WTC11 (cell line): Measurements from ENCODE around the gene SPSB3. TPM values are rescaled to one million over a fixed set of nuclear protein-coding genes. Genes with fewer than 3 reads are reported as not detected.

ENCODE experiments used
- ATAC-seq: fragments of 200-7000 bp; cut with Tn5 transposase; 2 replicates; pipeline ENCODE4 v1.10.0; 2021; ENCODE audit warnings: mild to moderate bottlenecking, moderate library complexity
- CTCF ChIA-PET: fragments of 300-600 bp; sonication (Branson Sonifier 250); formaldehyde crosslinking; loops from one replicate; lab custom pipeline; 2021; ENCODE audit warnings: antibody characterized with exemption; lab: Charles Lee
- POLR2A ChIA-PET: fragments of 350-600 bp; sonication (Branson Sonifier 250); formaldehyde crosslinking; loops from one replicate; lab custom pipeline; 2021; ENCODE audit warnings: antibody characterized with exemption; lab: Charles Lee
- DNase-seq: peaks from one replicate; pipeline ENCODE4 v3.0.0; 2021; ENCODE audit warnings: low spot score
- H3K27ac Mint-ChIP-seq: 2 replicates; pipeline ENCODE4 v1.8.0; 2021; ENCODE audit warnings: mixed read lengths
- H3K27me3 Mint-ChIP-seq: 2 replicates; pipeline ENCODE4 v1.8.0; 2021; ENCODE audit warnings: low read depth, mild to moderate bottlenecking, moderate library complexity, mixed read lengths
- H3K36me3 Mint-ChIP-seq: 2 replicates; pipeline ENCODE4 v1.8.0; 2021; ENCODE audit warnings: mixed read lengths
- H3K4me1 Mint-ChIP-seq: 2 replicates; pipeline ENCODE4 v1.8.0; 2022; ENCODE audit warnings: mixed read lengths
- H3K4me3 Mint-ChIP-seq: 2 replicates; pipeline ENCODE4 v1.8.0; 2021; ENCODE audit warnings: mild to moderate bottlenecking, moderate library complexity, mixed read lengths
- H3K9me3 Mint-ChIP-seq: 2 replicates; pipeline ENCODE4 v1.8.0; 2021; ENCODE audit warnings: mixed read lengths
- CREB1 ChIP-seq: sonication (generic); formaldehyde crosslinking; IDR thresholded peaks from 2 replicates; pipeline ENCODE4 v1.8.0; 2023; ENCODE audit warnings: mild to moderate bottlenecking, missing genetic modification reagents
- CTCF ChIP-seq: fragments of 200-600 bp; IDR thresholded peaks from 2 replicates; pipeline ENCODE4 v1.8.0; 2022; ENCODE audit warnings: antibody characterized with exemption
- FOXJ3 ChIP-seq: sonication (generic); formaldehyde crosslinking; IDR thresholded peaks from 2 replicates; pipeline ENCODE4 v1.9.0; 2021; ENCODE audit warnings: missing genetic modification reagents, mild to moderate bottlenecking, borderline replicate concordance
- GABPB1 ChIP-seq: sonication (generic); formaldehyde crosslinking; IDR thresholded peaks from 2 replicates; pipeline ENCODE4 v1.8.1; 2023; ENCODE audit warnings: mild to moderate bottlenecking, missing genetic modification reagents
- GRHL2 ChIP-seq: fragments of 250-450 bp; sonication (Bioruptor Pico); IDR thresholded peaks from 2 replicates; pipeline ENCODE4 v1.8.0; 2022; ENCODE audit warnings: mild to moderate bottlenecking, moderate library complexity; ENCODE audit not compliant: insufficient replicate concordance, severe bottlenecking
- NR2C2 ChIP-seq: sonication (generic); formaldehyde crosslinking; IDR thresholded peaks from 2 replicates; pipeline ENCODE4 v1.8.0; 2022; ENCODE audit warnings: mild to moderate bottlenecking, missing genetic modification reagents
- SMAD3 ChIP-seq: sonication (generic); formaldehyde crosslinking; IDR thresholded peaks from 2 replicates; pipeline ENCODE4 v1.8.0; 2022; ENCODE audit warnings: missing genetic modification reagents, mild to moderate bottlenecking, borderline replicate concordance
- SOX15 ChIP-seq: fragments of 250-450 bp; sonication (Bioruptor Pico); IDR thresholded peaks from 2 replicates; pipeline ENCODE4 v1.9.0; 2021; ENCODE audit warnings: mild to moderate bottlenecking
- TCF7 ChIP-seq: sonication (generic); formaldehyde crosslinking; IDR thresholded peaks from 2 replicates; pipeline ENCODE4 v1.8.0; 2022; ENCODE audit warnings: mild to moderate bottlenecking, low read depth, missing genetic modification reagents, moderate library complexity
- TEAD1 ChIP-seq: sonication (generic); formaldehyde crosslinking; IDR thresholded peaks from 2 replicates; pipeline ENCODE4 v1.8.0; 2022; ENCODE audit warnings: mild to moderate bottlenecking, missing genetic modification reagents
- USF2 ChIP-seq: sonication (generic); formaldehyde crosslinking; IDR thresholded peaks from 2 replicates; pipeline ENCODE4 v1.8.1; 2023; ENCODE audit warnings: mild to moderate bottlenecking, missing genetic modification reagents, moderate library complexity
- ZNF512 ChIP-seq: sonication (generic); formaldehyde crosslinking; IDR thresholded peaks from 2 replicates; pipeline ENCODE4 v1.8.1; 2022; ENCODE audit warnings: missing genetic modification reagents, borderline replicate concordance
- ZNF532 ChIP-seq: fragments of 250-450 bp; sonication (Bioruptor Pico); IDR thresholded peaks from 2 replicates; pipeline ENCODE4 v1.9.0; 2021; ENCODE audit warnings: mild to moderate bottlenecking, borderline replicate concordance
- total RNA-seq: library from RNA; stranded (reverse); gene quantifications from 3 replicates; pipeline ENCODE4 v1.2.3, GENCODE V29; 2021
- TF ChIP-seq, protein P1 (sequence below): sonication (generic); formaldehyde crosslinking; IDR thresholded peaks from 2 replicates; pipeline ENCODE4 v1.8.1; 2023; ENCODE audit warnings: mild to moderate bottlenecking, missing genetic modification reagents, moderate library complexity
- TF ChIP-seq, protein P2 (sequence below): fragments of 250-450 bp; sonication (Bioruptor Pico); IDR thresholded peaks from 2 replicates; pipeline ENCODE4 v1.9.0; 2021; ENCODE audit warnings: mild to moderate bottlenecking
- TF ChIP-seq, protein P3 (sequence below): sonication (generic); formaldehyde crosslinking; IDR thresholded peaks from 2 replicates; pipeline ENCODE4 v1.8.1; 2023; ENCODE audit warnings: mild to moderate bottlenecking, missing genetic modification reagents

Gene SPSB3
- total RNA-seq, 1 experiment from 2014 or later = 32.8 TPM

DNA sequence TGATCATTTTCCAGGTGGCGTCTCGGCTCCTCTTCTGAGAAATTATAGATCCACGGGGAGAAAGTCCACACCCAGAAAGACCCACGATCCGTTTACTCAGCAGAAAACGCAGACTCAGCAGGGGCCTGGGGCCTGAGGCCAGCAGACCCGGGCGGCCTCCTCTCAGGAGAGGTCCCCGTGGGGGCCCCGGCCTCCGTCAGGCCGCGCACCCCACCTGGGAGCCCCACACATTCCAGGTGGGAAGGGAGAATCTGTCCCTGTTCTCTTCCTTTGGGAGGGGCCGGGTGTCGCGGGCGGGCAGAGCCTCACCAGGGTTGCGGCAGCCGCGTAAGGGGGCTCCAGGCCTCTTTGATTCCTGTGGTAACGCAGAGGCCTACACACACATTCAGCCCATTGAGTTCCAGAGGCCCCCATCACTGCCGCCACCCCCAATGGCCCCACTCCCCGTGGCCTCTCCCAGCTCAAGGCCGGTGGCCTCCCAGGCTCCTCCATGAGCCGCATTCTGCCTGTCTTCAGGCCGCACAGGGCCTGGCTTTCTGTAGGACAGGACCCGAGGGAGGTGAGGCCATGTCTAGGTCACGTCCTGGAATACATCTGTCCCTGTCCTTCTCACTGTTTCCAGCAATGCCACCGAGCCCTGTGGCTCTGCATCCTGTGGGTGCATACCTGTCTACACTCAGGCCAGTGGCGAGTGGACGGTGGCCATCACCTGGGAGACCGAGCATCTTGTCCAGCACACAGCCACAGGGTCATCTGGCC is 12.7 kb upstream of the SPSB3 start:
- peaks cover 18% of the 10 kb centered on the region for H3K36me3 Mint-ChIP-seq
- no peak for DNase-seq
- no peak overlapping the region for H3K27ac Mint-ChIP-seq
- POLR2A ChIA-PET = interaction anchor here (0.6 kb wide), 1 partner anchor 19 kb away, joined by 3 read pairs; no protein-coding TSS in a partner anchor
- H3K4me1 Mint-ChIP-seq = no peaks in the 10 kb centered on the region
- no peak for ATAC-seq
- peaks cover 26% of the 10 kb centered on the region for H3K9me3 Mint-ChIP-seq
- TF ChIP-seq CTCF (no peak), ZNF512 (CRISPR knock-in tag) (no peak), SMAD3 (CRISPR knock-in tag) (no peak), CREB1 (CRISPR knock-in tag) (no peak)
- TF ChIP-seq, protein P1, sequence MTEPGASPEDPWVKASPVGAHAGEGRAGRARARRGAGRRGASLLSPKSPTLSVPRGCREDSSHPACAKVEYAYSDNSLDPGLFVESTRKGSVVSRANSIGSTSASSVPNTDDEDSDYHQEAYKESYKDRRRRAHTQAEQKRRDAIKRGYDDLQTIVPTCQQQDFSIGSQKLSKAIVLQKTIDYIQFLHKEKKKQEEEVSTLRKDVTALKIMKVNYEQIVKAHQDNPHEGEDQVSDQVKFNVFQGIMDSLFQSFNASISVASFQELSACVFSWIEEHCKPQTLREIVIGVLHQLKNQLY = no peak
- CTCF ChIA-PET = interaction anchor here (0.6 kb wide), 1 partner anchor 457 kb away, joined by 5 read pairs; no protein-coding TSS in a partner anchor
- no peak overlapping the region for H3K4me3 Mint-ChIP-seq
- peaks cover 7% of the 10 kb centered on the region for H3K27me3 Mint-ChIP-seq

DNA sequence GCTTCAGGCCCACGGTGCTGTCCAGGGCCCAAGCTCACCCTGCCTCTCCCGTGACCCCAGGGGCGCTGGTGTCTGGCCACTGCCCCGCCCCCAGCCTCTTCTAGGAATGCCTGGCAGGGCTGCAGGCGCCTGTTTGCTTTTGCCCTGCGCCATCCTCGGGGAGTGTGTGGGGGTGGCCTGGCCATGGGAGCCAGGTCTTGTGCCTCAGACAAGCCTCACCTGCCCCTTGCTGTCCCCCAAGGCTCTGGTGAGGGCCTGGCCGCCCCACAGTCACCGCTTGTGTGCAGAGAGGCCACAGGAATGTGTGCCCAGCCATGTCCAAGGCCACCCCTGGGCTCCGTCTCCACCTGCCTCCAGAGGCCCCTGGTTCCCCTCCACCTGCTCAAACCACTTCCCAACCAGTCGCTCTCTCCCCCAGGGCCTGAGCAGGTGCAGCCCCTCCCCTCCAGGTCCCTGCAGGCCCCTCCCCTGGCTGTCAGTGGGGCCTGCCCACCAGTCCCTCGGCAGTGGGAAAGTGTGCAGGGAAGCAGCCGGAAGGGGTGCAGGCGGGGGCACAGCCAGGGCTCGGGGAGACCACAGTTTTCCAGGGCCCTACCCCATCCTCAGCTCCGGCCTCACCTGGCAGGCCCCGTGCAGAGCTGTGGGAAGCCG is 12.0 kb upstream of the SPSB3 start:
- POLR2A ChIA-PET = interaction anchor here (0.6 to 0.9 kb wide), 2 partner anchors 20 to 33 kb away, joined by 3 read pairs; no protein-coding TSS in a partner anchor
- Mint-ChIP-seq H3K4me1 (no peaks in the 10 kb centered on the region), H3K27ac (no peak overlapping the region), H3K9me3 (peaks cover 19% of the 10 kb centered on the region), H3K27me3 (peaks cover under 1% of the 10 kb centered on the region), H3K4me3 (no peak overlapping the region)
- no peak for DNase-seq
- no peak for ATAC-seq
- TF ChIP-seq GABPB1 = peak; percentile 36; the same call in 1 of the 2 replicates
- no peak for TF ChIP-seq TEAD1 (CRISPR knock-in tag)
- TF ChIP-seq, all 79 proteins: peak for 1
- CTCF ChIA-PET = interaction anchor here (1.0 to 1.6 kb wide), 2 partner anchors 29 to 129 kb away, joined by 3 to 5 read pairs; no protein-coding TSS in a partner anchor
- peaks cover 11% of the 10 kb centered on the region for H3K36me3 Mint-ChIP-seq

DNA sequence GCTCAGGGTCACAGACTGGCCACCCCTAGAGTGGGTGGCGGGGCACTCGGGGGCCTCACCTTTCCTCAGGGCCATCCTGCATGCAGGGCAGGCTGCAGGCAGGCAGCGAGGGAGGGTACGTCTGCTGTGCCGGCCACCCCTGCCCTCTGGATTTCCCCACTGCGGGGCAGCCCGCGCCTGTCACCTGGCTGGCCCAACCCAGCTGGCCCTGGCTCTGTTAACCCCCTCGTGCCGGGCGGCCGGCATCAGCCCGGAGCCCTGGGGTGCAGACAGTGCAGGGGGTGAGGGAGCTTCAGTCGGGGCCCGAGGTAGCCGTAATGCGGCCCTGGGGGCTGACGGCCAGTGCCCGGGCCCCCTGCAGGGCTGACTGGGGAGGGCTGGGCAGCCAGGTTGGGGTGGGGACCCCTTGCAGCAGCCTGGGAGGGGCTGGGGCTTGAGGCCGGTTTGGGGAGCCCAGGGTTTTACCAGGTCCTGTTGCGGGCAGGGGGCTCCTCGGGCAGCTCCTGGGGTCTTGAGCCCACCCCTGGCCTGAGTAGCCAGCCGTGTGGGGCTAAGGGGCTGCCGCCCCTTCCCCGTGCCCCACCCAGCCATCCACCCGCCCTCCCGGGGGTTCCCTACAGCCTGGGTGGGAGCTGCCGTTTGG is 11.3 kb upstream of the SPSB3 start, which contains the start of gene IGFALS:
Gene IGFALS (minus strand): TSS at position 128 of the 643 bp plus-strand sequence. CDS start 53 bp downstream, at position 75.
- ChIA-PET POLR2A (interaction anchor here (0.9 to 1.2 kb wide), 2 partner anchors 11 to 34 kb away, joined by 3 read pairs; partner anchors contain the start of genes NUBP2 and SPSB3), CTCF (interaction anchor here (1.0 to 1.6 kb wide), 2 partner anchors 30 to 130 kb away, joined by 3 to 5 read pairs; no protein-coding TSS in a partner anchor)
- DNase-seq (no peak), ATAC-seq (no peak)
- Mint-ChIP-seq H3K4me1 (no peaks in the 10 kb centered on the region), H3K4me3 (no peak within 1 kb of the TSS), H3K27ac (no peak within 1 kb of the TSS), H3K27me3 (no peaks in the 10 kb centered on the region; the same call in 1 of the 2 replicates), H3K9me3 (peaks cover 12% of the 10 kb centered on the region), H3K36me3 (peaks cover 11% of the 10 kb centered on the region)
- TF ChIP-seq FOXJ3 (no peak), ZNF532 (CRISPR knock-in tag) (no peak), NR2C2 (CRISPR knock-in tag) (no peak), USF2 (no peak), TCF7 (no peak), GRHL2 (CRISPR knock-in tag) (no peak), SOX15 (CRISPR knock-in tag) (no peak)
- TF ChIP-seq, protein P2, sequence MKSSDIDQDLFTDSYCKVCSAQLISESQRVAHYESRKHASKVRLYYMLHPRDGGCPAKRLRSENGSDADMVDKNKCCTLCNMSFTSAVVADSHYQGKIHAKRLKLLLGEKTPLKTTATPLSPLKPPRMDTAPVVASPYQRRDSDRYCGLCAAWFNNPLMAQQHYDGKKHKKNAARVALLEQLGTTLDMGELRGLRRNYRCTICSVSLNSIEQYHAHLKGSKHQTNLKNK = no peak
- TF ChIP-seq, protein P3, sequence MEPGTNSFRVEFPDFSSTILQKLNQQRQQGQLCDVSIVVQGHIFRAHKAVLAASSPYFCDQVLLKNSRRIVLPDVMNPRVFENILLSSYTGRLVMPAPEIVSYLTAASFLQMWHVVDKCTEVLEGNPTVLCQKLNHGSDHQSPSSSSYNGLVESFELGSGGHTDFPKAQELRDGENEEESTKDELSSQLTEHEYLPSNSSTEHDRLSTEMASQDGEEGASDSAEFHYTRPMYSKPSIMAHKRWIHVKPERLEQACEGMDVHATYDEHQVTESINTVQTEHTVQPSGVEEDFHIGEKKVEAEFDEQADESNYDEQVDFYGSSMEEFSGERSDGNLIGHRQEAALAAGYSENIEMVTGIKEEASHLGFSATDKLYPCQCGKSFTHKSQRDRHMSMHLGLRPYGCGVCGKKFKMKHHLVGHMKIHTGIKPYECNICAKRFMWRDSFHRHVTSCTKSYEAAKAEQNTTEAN (CRISPR knock-in tag) = no peak
